GM19397 (cell line): ENCODE measurements around the gene PRDM16.

Experiments used
- ATAC-seq: cut with Tn5 transposase; IDR thresholded peaks from one replicate; pipeline ENCODE4 v1.9.1; 2021; ENCODE audit warnings: mild to moderate bottlenecking, moderate library complexity; ENCODE audit not compliant: unreplicated experiment

Gene PRDM16

DNA sequence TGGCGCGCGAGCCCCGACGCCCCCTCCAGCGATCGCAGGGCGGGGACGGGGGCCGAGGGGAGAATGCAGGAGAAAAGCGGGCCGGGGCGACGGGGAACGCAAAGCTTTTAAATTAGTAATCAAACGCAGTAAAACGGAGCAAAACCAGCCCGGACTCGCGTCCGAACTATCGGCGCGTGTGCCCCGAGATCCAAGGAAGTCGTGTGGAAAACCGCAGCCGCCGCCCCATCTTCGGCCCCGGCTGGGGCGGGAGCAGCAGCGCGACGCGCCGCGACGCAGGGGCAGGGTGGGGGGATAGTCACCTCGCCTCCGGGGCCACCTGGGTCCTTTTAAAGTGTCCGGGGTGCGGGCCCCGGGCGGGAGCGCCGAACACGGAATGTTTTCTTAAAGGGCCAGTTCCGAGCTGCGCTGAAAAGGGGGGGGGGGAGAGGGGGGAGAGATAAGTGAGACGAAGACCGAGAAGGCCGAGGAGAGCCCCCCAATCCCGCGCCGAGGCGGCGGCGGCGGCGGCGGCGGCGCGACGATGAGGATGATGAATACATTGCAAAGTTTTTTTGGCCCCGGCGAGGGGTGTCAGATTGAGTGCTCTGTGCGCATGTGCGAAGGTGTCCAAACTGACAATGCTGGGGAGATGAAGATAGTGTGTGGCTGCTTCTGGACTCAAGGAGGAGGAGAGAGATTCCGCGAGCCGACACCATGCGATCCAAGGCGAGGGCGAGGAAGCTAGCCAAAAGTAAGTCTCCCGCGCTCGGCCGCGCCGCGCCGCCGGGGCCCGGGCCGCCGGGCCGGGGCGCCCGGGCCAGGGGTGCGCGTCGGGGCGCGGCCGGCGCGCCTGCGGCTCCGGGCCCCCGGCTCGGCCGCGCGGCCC is at the start of gene PRDM16:
TSS of gene PRDM16 (plus strand) at position 640 of the 868 bp plus-strand sequence. CDS start at position 697, 57 bp downstream.
- no peak for ATAC-seq

DNA sequence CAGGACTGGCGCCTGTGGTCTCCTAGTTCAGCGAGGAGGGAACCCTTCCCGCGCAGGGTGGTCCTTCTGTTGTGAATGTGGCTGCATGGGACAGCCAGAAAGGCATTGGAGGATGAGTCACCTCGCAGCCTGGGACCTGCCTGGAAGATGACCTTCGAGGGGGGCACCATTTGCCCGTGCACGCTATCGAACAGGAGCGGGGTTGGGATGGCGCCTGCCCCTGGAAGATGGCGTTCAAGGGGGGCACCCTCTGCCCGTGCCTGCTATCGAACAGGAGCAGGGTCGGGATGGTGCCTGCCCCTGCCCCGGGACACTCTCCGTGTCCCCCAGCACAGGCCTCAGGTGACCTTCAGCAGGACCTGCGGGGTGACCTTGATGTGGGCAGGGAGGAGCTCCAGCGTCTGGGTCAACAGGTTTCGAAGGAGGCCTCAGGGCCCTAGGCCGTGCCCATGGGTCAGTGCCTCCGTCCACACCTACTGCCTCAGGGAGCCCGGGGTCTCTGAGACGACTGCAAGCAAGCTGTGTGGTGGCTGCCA is 49.4 kb upstream of the PRDM16 start:
- ATAC-seq = no peak

GRCh38 chr1:3020263-3020909 is 48.6 kb upstream of the PRDM16 start:
- ATAC-seq = no peak

DNA sequence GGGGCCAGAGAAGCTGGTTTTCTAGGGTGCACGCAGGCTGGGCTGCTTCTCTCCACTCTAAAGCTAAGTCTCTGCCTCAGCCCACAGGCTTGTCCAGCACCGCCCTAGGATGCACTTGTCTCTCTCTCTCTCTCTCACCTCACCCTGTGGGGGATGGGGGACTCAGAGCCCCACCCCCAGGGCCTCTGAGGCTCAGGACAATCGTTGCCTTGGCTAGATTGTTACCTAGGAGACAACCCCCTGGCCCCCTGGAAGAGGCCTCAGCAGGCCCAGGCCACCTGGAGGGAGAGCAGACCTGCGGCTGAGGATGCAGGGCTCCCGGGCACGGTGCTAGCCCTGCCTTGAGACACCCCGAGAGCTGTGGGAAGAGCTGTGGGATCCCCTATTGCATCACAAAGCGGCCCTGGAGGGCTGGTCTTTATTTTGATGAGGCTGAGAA is 47.8 kb upstream of the PRDM16 start, which contains the start of gene ACTRT2:
TSS of gene ACTRT2 (plus strand) at position 235 of the 439 bp plus-strand sequence. CDS start 220 bp downstream, outside the sequence.
- ATAC-seq = no peak

GRCh38 chr1:3021801-3022401 is 47.1 kb upstream of the PRDM16 start:
- no peak for ATAC-seq

GRCh38 chr1:3022511-3022973 is 46.5 kb upstream of the PRDM16 start:
- ATAC-seq = no peak

DNA sequence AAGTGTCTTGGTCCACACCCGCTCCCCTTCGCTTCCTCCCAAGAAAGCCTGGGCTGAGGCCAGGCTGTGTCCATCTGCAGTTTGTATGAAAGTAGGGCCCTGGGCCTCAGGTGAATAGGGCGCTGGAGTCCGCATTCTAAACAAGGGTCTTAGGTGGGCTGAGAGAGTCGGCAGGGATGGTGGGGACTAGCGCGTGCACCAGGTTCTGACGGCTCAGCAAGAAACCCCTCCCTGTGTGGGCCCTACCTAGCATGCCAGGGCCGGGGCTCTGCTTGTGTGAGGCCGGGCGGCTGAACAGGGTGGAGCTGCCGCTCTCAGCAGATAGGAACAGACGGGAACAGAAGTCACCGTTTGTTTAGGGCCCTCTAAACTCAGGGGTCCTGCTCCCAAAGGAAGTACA is 46.0 kb upstream of the PRDM16 start:
- ATAC-seq = no peak

GRCh38 chr1:3024019-3024418 is 45.0 kb upstream of the PRDM16 start:
- ATAC-seq = no peak

DNA sequence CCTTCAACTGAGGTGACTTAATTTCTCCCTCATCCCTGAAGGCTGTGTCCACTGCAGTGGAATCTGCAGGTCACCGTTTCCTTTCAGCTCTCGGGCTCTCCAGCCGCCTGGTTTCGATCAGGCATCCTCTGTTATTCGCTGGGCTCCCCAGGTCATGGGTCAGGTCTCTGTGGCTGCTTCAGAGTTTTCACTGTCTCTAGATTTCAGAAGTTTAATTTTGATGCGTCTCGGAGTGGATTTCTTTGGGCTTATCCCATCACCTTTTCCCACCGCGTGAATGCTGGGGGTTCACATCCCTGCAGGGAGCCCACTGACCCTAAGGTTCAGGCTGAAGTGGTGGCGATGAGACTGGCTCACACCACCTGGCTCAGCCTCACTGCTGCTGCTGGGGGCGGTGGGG is 44.4 kb upstream of the PRDM16 start:
- no peak for ATAC-seq

DNA sequence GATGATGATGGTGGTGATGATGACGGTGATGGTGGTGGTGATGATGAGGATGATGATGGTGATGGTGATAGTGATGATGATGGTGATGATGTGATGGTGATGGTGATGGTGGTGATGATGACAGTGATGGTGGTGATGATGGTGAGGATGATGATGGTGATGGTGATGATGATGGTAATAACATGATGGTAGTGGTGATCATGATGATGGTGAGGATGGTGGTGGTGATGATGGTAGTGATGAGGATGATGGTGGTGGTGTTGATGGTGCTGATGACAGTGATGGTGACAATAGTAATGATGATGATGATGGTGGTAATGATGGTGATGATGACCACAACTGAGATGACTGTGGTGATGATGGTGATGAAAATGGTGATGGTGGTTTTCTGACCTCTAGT is 42.9 kb upstream of the PRDM16 start:
- no peak for ATAC-seq

DNA sequence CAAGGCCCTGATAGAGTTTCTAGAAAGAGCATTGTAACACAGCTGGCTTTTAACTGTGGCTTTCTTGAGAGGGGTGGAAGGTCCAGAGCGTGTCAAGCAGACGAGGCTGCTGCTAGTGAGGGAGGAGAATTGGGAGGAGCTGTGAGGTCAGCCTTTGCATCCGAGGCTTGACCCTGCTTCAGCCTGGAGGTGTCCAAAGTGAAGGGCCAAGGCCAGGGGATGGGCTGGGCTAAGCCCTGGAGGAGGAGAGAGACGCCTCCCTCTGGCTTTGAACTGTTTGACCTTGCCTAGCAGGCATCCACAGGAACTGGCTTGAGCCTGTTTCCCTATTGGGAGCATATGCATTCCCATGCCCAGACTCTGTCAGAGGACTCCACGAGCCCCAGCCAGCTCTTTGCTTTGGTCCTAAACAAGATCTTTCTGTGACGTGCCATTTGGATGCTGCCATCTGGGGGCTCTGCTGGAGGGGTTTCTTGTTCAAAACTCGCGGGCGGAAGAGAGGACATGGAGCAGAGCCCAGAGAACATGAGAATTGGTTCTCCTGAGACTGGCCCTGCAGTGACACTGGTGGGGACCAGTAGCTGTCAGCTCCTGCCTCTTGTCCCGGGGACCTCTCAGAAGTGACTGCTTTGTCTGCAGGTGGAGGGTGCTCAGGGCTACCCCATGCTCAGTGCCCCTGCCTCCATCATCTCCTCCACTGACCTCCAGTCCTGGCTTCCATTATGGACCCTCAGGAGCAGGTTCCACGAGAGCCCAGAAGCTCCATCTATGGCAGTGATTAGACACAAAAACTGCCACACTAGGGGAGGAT is 42.2 kb upstream of the PRDM16 start:
- ATAC-seq = no peak

- ATAC-seq = no peak
Measured at GRCh38 chr1:3027611-3028371, 41.2 kb upstream of the PRDM16 start.

GRCh38 chr1:3028531-3029282 is 40.3 kb upstream of the PRDM16 start:
- ATAC-seq = no peak

DNA sequence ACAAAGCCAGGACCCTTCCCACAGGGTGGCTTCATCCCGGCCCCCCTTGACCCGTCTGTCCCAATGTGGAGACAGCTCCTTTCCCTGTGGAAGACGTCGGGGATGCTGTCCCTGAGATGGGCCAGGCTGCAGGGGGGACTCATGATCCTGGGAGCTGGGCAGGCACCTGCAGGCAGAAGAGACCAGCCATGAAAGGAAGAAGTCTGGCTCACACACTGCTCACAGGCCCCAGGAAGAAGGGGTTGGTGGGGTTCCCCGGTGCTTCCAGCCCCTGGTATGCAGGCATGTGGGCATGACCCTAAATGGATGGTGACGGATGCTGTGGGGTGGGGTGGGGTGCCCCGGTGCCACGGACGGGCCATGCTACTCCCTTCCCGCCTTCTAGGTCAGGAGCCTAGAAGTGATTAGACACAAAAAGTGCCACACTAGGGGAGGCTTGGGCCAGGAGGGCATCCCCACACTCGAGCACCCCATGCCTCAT is 39.5 kb upstream of the PRDM16 start:
- no peak for ATAC-seq

DNA sequence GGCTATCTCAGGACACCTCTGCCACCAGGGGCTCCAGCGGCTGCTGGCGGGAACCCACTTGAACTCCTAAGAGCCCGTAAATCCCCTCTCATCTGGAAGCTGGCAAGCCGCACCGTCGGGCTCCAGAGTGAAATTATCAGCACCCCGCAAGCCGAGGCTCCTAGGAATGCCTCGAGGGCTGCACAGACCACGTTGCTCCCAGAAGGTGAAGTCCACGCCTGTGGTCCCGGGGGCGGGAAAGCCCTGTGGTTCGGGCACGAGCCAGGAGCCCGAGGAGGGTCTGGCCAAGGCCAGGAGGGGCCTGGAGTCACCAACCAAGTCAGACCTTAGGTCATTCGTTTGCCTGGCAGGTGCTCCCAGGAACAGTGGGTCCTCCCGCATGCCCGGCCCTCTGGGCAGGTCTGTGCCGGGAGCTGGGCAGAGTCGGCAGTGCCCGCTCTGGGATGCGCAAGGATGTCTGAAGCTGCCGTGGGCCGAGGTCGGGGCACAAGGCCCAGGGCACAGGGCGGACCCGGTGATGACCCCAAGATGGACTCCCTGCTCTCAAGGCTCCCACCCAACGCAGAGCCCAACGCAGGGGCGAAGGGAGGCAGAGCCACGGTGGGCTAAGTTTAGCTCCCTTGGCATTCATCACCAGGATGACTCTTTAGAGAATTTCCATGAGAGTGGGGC is 38.9 kb upstream of the PRDM16 start:
- ATAC-seq = no peak

DNA sequence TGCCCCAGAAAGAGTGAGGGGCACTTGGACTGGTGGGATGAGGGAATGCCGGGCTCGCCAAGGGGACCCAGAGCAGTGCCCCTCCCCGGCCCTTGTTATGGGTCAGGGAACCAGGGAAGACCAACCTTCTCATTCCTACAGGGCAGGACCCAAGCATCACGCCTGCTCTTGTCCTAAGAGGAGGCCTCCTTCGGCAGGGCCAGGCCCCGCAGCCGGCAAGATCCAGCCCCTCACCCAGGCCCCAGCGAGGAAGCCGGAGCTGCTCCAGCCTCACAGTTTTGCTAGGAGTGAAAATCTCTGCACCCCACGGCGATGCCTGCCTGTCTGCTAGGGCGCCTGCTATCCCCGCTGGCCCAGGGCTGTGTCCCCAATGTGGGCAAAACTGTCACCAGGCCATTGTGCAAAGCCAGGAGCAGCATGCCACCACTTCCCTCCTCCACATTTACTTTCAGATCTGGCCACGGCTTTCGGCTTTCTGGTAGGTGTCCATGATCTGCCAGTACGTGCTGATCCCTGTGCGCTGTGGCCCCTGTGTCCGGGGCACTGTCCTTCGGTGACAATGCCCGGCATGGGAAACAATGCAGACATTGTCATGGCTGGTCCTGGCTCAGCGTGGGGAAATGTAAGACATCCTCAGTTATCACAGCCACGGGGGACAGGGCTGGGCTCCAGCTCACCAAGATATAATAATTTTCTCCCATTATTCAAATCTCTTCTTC is 38.2 kb upstream of the PRDM16 start:
- no peak for ATAC-seq

- ATAC-seq = no peak
Measured at GRCh38 chr1:3031401-3032221, 37.4 kb upstream of the PRDM16 start.
